Measurements from ENCODE around the gene TOMT.

DNA sequence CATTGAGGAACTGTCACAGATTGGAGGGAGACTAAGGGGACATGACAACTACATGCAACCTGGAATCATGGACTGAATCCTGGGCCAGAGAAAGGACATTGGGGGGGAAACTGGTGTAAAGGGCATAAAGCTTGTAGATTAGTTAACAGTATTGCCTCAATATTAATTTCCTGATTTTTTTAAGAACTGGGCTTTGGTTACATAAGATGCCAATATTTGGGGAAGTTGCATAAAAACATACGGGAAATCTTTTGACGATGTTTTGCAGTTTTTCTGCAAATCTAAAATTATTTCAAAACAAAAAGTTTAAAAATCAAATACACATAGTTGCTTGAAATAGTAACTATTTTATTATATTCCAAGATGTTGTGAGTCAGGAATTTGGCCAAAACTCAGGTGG lies 26.9 kb downstream of the TOMT start:
- TF ChIP-seq POLR2A (IDR thresholded peaks at IDR 0.05; ENCODE audit: low read length) (no peak), GATA1 (IDR thresholded peaks at IDR 0.05; ENCODE audit: low read depth, low read length) (no peak)

Data from erythroblast (primary cell).